Fibroblast of skin of left quadriceps (primary cell): ENCODE results near the gene ZNF25.
"Not testable (repeated sequence)": the region's sequence is repeated elsewhere in the genome, so short reads cannot be mapped to it uniquely, and the experiment has no call there.

ENCODE experiments used
- DNase-seq, 2 experiments: peaks; one replicate each; pipeline ENCODE4 v3.0.0-alpha.2; 2013; ENCODE audit warnings: low read depth in 2 of 2

ZNF25 gene

DNA sequence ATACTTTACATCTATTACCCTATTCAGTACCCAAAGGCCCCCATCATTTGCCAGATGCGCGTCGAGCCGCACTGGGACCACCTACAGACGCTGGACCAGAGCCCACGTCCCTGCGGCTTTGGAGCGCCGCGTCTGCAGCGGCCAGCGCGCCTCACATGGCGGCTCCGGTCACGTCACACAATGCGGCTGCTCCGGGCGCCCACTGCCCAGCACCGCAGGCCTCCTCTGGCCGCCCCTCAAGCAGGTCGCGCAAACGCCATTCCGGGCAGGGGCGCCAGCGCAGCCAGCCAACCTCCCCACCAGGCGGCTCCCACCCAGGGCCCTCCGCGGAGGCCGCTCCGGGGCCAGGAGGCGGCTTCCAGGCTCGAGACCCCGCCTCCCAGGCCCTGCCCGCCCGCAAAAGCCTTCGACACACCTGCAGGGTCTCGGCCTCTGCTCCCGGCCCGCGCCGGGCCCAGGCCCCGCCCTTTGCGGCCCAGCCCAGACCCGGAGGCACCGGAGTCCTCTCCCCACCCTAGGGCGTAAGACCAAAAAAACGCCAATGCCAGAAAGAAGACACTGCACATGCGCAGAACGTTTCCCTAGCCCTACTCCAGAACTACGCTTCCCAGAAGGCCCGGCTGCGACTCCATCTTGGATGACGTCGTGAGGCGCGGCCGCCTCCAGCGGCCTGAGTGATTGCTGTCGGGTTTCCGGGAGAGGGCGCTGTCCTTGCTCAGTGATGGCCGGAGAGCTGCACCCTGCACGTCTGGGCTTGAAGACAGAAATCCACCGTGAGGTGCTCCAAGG is at the start of gene ZNF25:
Gene ZNF25, minus strand, starts transcription at position 557 of the 789 bp plus-strand sequence. CDS start 4,925 bp downstream, outside the sequence.
- peak; percentile 96 for DNase-seq

GRCh38 chr10:38025283-38025682 is 48.8 kb upstream of the ZNF25 start:
- DNase-seq, result no peak

DNA sequence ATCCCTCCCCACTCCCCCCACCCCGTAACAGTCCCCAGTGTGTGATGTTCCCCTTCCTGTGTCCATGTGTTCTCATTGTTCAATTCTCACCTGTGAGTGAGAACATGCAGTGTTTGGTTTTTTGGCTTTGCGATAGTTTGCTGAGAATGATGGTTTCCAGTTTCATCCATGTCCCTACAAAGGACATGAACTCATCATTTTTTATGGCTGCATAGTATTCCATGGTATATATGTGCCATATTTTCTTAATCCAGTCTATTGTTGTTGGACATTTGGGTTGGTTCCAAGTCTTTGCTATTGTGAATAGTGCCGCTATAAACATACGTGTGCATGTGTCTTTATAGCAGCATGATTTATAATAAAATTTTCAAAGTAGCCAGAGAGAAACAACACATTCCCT is 42.7 kb upstream of the ZNF25 start:
- not testable (repeated sequence) for DNase-seq

DNA sequence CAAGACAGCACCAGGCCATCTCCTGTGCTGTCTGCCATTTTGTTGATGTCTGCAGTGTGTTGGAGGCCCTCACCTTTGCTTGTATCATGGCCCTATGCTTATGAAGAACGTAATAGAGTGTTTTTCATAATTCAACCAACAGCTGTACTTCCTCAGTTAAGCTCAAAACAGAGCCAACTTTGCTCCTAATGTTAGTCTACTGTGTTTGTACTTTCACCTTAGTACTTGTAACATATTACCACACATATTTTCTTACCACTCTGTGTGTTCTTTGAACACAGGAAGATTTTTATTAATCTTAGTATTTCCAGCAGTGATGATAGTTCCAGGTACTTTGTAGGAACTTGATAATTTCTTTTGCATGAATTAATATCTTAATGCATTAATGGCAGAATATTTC is 39.9 kb upstream of the ZNF25 start:
- DNase-seq, result no peak

DNA sequence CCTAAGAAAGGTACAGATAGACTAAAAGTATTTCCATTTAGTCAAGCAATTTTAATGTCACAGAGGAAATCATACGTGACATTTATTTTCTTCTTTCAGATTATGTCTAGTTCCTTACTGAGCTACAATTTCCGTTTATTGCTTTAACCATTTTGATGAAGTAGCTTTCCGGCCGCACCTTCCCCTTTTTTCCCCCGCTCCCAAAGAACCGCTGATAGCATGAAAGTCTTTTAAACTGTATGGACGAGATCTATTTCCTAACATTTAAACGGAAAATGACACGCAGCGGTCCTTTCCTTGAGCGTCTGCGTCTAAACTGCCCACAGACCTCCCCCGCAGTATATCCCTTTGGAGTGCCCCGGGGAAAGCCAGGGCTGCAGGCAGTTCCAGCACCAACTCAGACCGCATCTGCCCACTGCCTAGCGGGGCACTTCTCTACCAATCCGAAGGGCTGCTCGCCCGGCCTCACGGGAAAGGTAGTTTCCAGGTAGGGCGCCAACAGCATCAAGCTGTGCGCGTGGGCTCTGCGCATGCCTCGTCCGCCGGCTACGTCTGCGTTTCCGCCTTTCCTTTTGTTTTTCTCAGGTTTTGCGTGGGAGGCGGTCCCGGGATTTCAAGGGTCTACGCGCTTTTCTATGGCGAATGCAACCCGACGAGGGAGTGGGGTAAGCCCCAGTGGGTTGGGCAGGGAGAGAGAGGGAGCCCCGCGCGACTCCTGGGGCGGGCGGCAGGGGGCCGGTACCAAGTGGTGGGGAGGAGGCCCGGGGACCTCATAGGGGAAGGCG is 33.9 kb upstream of the ZNF25 start, which contains the start of gene ZNF33A:
Gene ZNF33A, plus strand, starts transcription at position 557 of the 785 bp plus-strand sequence. CDS start 1,667 bp downstream, outside the sequence.
- peak; percentile 75 to 77 for DNase-seq

DNA sequence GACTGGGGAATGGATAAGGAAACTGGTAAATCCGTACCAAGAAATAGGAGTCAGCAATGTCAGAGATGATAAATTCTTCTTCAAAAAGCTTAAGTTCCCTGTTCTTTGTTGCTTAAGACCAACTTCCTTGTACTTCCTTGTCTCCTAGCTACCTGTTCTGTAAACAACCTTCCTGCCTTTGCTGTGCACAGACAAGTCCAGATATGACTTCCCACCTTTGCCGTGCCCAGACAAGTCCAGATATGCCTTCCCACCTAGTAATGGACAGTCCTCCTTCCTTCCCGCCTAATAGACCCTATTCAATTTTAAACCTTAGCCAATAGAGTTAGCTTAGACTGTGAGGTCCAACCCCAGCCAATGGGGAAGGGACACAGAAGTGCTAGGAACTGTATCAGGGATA is 31.5 kb upstream of the ZNF25 start:
- DNase-seq, result no peak

GRCh38 chr10:38007551-38007950 is 31.1 kb upstream of the ZNF25 start:
- DNase-seq, result no peak

DNA sequence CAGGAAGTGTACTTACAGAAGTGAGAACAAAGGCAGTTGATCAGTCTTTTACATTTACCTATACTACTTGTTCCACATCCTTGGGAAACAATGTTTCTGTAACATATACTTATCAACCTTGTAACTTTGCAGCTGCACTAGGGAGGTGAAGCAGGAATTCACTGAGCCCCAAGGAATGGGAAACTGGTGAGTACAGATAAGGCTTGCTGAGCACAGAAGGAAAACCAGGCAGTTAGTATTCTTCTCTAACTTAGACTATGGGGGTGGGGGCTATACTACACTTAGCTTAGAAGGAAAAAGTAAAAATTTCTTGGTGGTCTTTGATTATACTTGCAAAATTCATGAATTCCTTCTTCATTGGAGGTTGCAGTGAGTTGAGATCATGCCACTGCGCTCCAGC is 27.1 kb upstream of the ZNF25 start:
- DNase-seq, result no peak

DNA sequence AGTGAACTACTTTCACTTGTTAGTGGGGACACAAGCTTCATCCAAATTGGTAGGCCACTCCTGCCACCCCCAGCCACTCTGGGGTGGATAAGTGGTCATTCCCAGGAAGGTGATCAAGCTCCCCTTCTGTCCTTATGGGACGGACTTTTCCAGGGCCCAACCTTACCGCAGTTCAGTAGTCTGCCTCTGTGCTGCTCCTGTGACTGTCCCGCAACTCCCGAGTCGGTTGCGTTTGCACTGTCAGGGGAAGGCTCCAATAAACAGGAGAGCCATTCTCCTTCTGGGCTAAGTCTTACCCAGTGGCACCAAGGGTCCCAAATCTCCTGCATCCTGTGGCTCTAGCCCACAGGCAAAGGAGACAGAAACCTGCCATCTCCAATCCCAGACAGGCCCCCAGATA is 26.6 kb upstream of the ZNF25 start:
- no peak for DNase-seq

GRCh38 chr10:38000474-38000873 is 24.0 kb upstream of the ZNF25 start:
- not testable (repeated sequence) for DNase-seq

- DNase-seq, result not testable (repeated sequence)
Measured at GRCh38 chr10:37998920-37999319, 22.5 kb upstream of the ZNF25 start.

DNA sequence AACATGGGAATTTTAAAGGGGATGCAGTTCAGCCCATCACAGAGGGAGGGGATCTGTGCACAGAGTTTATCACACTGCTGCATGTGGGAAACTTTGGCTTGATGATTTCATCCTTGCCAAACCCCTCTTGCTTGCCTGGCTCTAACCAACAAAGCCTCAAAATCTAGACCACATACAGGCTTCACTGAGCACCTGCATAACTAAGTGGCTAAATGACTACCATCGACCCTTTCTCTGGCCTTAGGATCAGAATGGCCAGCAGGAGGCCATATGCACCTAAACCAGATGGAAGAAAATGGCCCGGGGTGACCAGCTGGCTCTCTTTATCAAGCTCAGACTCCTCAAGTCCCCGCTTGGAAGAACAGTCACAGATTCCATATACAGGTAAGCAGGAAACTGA is 15.6 kb upstream of the ZNF25 start:
- no peak for DNase-seq

- DNase-seq, result no peak
Measured at GRCh38 chr10:37991655-37992054, 15.2 kb upstream of the ZNF25 start.

GRCh38 chr10:37976880-37977203 is 395 bp upstream of the ZNF25 start:
- no peak for DNase-seq

DNA sequence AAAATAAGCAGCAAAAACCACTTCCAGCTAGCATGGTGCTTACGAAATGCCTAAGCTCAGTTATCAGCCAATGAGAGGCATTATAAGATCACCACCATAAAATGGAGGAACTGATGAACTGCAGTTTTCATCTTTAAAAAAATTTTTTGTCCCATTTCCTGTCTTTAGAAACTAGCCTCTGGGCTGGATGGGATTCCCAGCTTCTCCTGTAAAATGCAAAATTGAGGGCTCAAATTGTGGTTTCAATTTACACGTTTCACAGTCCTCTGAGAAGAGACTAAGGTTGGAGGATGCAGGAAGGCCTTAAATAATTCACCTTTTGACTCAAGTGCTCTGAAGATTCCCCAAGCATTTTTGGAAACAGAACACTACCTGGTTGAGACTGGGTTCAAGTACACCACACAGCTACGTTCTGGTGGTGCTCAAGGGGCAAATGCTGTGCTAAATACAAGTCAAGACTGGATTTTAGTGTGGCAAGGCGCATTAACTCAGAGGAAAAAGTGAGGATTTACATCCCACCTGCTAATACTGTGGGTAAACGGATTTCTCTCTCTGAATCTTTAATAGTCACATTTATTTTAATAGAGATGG is 951 bp downstream of the ZNF25 start:
- no peak for DNase-seq

DNA sequence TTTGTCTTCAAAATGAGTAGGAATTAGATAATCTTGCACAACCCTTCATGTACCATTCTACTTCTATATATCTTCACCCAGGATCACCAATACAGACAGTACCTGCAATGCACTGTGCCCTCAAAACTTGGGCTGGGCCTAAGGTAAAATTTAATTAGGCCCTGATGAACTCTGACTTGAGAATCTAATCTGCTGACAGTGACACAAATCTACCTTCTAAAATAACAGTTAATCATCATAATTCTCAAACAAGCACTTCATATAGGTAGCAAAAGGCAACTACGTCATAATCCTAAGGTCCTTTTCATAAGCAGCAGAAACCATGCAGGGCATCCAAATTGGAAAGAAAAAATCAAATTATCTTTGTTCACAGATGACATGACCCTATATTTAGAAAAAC is 4.1 kb downstream of the ZNF25 start:
- no peak for DNase-seq

DNA sequence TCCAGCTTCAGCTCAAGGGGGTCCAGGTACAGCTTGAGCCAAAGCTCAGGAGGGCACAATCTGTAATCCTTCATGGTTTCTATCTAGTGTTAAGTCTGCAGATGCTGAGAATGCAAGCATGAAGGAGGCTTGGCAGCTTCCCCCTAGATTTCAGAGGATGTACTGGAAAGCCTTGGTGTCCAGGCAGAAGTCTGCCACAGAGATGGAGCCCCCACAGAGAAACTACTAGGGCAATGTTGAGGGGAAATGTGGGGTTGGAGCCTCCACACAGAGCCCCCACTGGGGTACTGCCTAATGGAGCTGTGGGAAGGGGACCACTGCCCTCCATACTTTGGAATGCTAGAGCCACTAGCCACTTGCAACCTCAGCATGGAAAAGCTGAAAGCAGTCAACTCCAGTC is 11.4 kb downstream of the ZNF25 start:
- no peak for DNase-seq

DNA sequence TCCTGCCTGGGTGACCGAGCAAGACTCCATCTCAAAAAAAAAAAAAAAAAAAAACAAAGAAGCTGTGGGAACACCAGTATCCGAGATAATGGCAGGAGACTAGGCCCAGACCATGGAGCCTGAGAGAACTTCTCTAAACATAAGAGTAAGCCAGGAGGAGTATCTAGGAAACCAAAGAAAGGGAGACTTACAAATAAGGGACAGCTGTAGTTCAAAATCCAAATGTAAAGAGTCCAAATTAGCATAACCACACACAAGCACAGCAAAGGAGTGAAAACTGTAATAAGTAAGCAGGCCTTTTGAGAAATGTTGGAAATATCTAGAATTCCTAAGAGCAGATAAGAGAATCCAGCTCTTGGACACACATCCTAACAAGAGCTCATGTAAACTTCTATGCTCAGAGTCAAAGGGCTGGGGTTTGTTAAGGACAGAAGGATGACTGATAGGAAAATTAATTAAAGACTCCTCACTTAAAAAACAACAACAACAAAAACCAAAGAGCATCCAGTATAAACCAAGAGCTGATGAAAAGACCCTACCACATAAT is 15.8 kb downstream of the ZNF25 start:
- no peak for DNase-seq

DNA sequence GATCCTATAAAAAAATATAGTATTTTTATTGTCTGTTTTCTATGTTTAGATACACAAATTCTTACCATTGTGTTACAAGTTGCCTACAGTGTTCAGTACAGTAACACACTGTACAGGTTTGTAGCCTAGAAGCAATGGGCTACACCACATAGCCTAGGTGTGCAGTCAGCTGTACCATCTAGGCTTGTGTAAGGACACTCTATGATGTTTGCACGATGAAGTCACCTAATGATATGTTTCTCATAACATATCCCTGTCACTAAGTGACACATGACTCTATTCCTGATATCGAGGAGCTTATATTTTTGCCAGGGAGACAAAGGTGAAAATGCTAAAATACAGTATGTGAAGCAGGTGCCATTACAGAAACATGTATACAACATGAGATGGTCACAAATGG is 18.6 kb downstream of the ZNF25 start:
- no peak for DNase-seq

GRCh38 chr10:37952926-37953325 is 23.5 kb downstream of the ZNF25 start:
- DNase-seq, result no peak

DNA sequence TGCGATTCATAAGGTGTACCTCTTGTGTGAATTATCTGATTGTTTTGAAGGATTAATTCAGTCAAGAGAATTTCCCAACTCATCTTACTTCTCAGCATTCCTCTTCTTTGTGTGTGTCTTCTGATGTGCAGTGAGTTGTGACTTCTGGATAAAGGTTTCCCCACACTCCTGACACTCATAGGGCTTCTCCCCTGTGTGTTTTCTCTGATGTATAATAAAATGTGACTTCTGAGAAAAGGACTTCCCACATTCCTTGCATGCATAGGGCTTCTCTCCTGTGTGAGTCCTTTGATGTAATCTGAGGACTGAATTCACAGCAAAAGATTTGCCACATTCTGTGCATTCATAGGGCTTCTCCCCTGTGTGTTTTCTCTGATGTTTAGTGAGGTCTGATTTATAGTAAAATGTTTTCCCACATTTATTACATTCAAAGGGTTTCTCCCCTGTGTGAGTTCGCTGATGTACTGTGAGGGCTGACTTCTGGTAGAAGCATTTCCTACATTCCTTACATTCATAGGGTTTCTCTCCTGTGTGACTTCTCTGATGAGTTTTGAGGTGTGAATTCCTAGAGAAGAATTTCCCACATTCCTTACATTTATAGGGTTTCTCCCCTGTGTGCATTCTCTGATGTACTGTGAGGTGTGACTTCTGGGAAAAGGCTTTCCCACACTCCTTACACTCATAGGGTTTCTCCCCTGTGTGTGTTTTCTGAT is 24.2 kb downstream of the ZNF25 start:
- DNase-seq, result no peak

DNA sequence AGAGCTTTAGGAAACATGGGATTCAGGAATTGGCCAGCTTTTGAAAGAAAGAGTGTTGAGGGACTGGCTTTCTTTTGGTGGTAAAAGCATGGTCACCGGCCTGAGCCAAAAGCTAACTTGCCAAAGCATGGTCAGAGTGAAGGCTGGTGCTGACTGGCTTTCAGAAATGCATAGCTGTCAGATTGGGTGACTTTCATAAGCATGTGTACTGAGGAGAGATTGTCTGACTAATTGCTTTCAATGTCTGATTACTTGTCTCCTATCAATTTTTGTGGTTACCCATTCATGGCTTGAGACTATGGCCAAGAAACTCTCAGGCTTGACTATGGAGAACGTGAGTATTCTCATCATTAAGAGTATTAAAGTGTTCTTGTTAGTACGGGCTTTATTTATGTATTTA is 28.2 kb downstream of the ZNF25 start:
- DNase-seq, result no peak
